ENCODE measurements around the gene INTS11. TPM values are rescaled to one million over a fixed set of nuclear protein-coding genes. Genes with fewer than 3 reads are reported as not detected.
"Not testable (repeated sequence)": the region's sequence is repeated elsewhere in the genome, so short reads cannot be mapped to it uniquely, and the experiment has no call there.

INTS11 gene
- total RNA-seq, 2 experiments from 2014 or later = 143 to 158 TPM

- POLR2A ChIA-PET = no interaction called here
- ATAC-seq (ENCODE audit: low read depth) (peak; percentile 33), DNase-seq (no peak)
- Mint-ChIP-seq H3K9me3 (no peaks in the 10 kb centered on the region), H3K4me1 (peaks cover 15% of the 10 kb centered on the region), H3K27me3 (no peaks in the 10 kb centered on the region), H3K36me3 (peaks cover 5% of the 10 kb centered on the region), H3K4me3 (peak overlapping the region; percentile 93), H3K27ac (peak overlapping the region; percentile 65)
Observed at GRCh38 chr1:1324084-1324523, 356 bp downstream of the INTS11 start.

GRCh38 chr1:1322952-1323351 is 1.5 kb downstream of the INTS11 start:
- Mint-ChIP-seq H3K27ac (peak overlapping the region; percentile 94), H3K4me1 (peaks cover 15% of the 10 kb centered on the region), H3K9me3 (no peaks in the 10 kb centered on the region), H3K4me3 (peak overlapping the region; percentile 93), H3K27me3 (no peaks in the 10 kb centered on the region), H3K36me3 (peaks cover 6% of the 10 kb centered on the region)
- POLR2A ChIA-PET = no interaction called here
- DNase-seq (no peak), ATAC-seq (ENCODE audit: low read depth) (no peak)

- POLR2A ChIA-PET = no interaction called here
- DNase-seq = no peak
- no peak for ATAC-seq (ENCODE audit: low read depth)
- H3K9me3 Mint-ChIP-seq = no peaks in the 10 kb centered on the region
- H3K36me3 Mint-ChIP-seq = peaks cover 6% of the 10 kb centered on the region
- H3K27ac Mint-ChIP-seq = peak overlapping the region; percentile 56
- peak overlapping the region; percentile 31 for H3K4me3 Mint-ChIP-seq
- no peaks in the 10 kb centered on the region for H3K27me3 Mint-ChIP-seq
- peaks cover 15% of the 10 kb centered on the region for H3K4me1 Mint-ChIP-seq
Observed at GRCh38 chr1:1322418-1322817, 2.0 kb downstream of the INTS11 start.

GRCh38 chr1:1321477-1321876 is 3.0 kb downstream of the INTS11 start:
- H3K4me1 Mint-ChIP-seq = peaks cover 17% of the 10 kb centered on the region
- DNase-seq (no peak), ATAC-seq (ENCODE audit: low read depth) (no peak)
- POLR2A ChIA-PET = interaction anchor here (1.3 kb wide), 1 partner anchor 48 kb away, joined by 3 read pairs; no protein-coding TSS in a partner anchor
- H3K9me3 Mint-ChIP-seq = no peaks in the 10 kb centered on the region
- H3K27me3 Mint-ChIP-seq = no peaks in the 10 kb centered on the region
- no peak overlapping the region for H3K4me3 Mint-ChIP-seq
- peaks cover 8% of the 10 kb centered on the region for H3K36me3 Mint-ChIP-seq
- no peak overlapping the region for H3K27ac Mint-ChIP-seq

- Mint-ChIP-seq H3K4me1 (peaks cover 13% of the 10 kb centered on the region), H3K27me3 (no peaks in the 10 kb centered on the region), H3K4me3 (no peak overlapping the region), H3K27ac (no peak overlapping the region), H3K9me3 (no peaks in the 10 kb centered on the region), H3K36me3 (peaks cover 8% of the 10 kb centered on the region)
- no peak for ATAC-seq (ENCODE audit: low read depth)
- POLR2A ChIA-PET = interaction anchor here (0.6 to 1.3 kb wide), 4 partner anchors 9 to 48 kb away, joined by 3 to 4 read pairs (median 3); no protein-coding TSS in a partner anchor
- no peak for DNase-seq
Observed at GRCh38 chr1:1320666-1321448, 3.6 kb downstream of the INTS11 start.

GRCh38 chr1:1319646-1319941 is 4.9 kb downstream of the INTS11 start:
- no peaks in the 10 kb centered on the region for H3K9me3 Mint-ChIP-seq
- POLR2A ChIA-PET = no interaction called here
- DNase-seq (no peak), ATAC-seq (ENCODE audit: low read depth) (no peak)
- H3K36me3 Mint-ChIP-seq = peaks cover 11% of the 10 kb centered on the region
- no peaks in the 10 kb centered on the region for H3K27me3 Mint-ChIP-seq
- no peak overlapping the region for H3K27ac Mint-ChIP-seq
- H3K4me3 Mint-ChIP-seq = no peak overlapping the region
- H3K4me1 Mint-ChIP-seq = peaks cover 13% of the 10 kb centered on the region

GRCh38 chr1:1318777-1319645 is 5.4 kb downstream of the INTS11 start:
- POLR2A ChIA-PET = no interaction called here
- no peak overlapping the region for H3K4me3 Mint-ChIP-seq
- ATAC-seq (ENCODE audit: low read depth) (no peak), DNase-seq (no peak)
- H3K9me3 Mint-ChIP-seq = no peaks in the 10 kb centered on the region
- peaks cover 13% of the 10 kb centered on the region for H3K4me1 Mint-ChIP-seq
- peaks cover 11% of the 10 kb centered on the region for H3K36me3 Mint-ChIP-seq
- H3K27ac Mint-ChIP-seq = no peak overlapping the region
- H3K27me3 Mint-ChIP-seq = no peaks in the 10 kb centered on the region

GRCh38 chr1:1318131-1318652 is 6.3 kb downstream of the INTS11 start:
- ATAC-seq (ENCODE audit: low read depth) (no peak), DNase-seq (no peak)
- Mint-ChIP-seq H3K36me3 (peaks cover 14% of the 10 kb centered on the region), H3K27ac (no peak overlapping the region), H3K4me3 (no peak overlapping the region), H3K9me3 (no peaks in the 10 kb centered on the region), H3K4me1 (peaks cover 8% of the 10 kb centered on the region), H3K27me3 (no peaks in the 10 kb centered on the region)
- POLR2A ChIA-PET = no interaction called here

- Mint-ChIP-seq H3K4me3 (no peak overlapping the region), H3K27me3 (no peaks in the 10 kb centered on the region), H3K36me3 (peaks cover 14% of the 10 kb centered on the region), H3K4me1 (peaks cover 5% of the 10 kb centered on the region), H3K27ac (no peak overlapping the region), H3K9me3 (no peaks in the 10 kb centered on the region)
- POLR2A ChIA-PET = no interaction called here
- ATAC-seq (ENCODE audit: low read depth) = no peak
- DNase-seq = no peak
Observed at GRCh38 chr1:1317420-1317819, 7.0 kb downstream of the INTS11 start.

- H3K27me3 Mint-ChIP-seq; H3K4me1 Mint-ChIP-seq; ATAC-seq (ENCODE audit: low read depth); H3K4me3 Mint-ChIP-seq; H3K27ac Mint-ChIP-seq; H3K9me3 Mint-ChIP-seq; DNase-seq; POLR2A ChIA-PET: not testable (repeated sequence)
- peaks cover 14% of the 10 kb centered on the region for H3K36me3 Mint-ChIP-seq
Observed at GRCh38 chr1:1316199-1316598, 8.3 kb downstream of the INTS11 start.

GRCh38 chr1:1315435-1315954 is 9.0 kb downstream of the INTS11 start:
- peaks cover 14% of the 10 kb centered on the region for H3K36me3 Mint-ChIP-seq
- ATAC-seq (ENCODE audit: low read depth) (no peak), DNase-seq (no peak)
- H3K4me1 Mint-ChIP-seq = peaks cover 2% of the 10 kb centered on the region
- no peaks in the 10 kb centered on the region for H3K27me3 Mint-ChIP-seq
- POLR2A ChIA-PET = interaction anchor here (0.7 kb wide), 1 partner anchor 60 kb away, joined by 4 read pairs; the partner anchor contains the start of gene AURKAIP1
- no peak overlapping the region for H3K27ac Mint-ChIP-seq
- H3K4me3 Mint-ChIP-seq = no peak overlapping the region
- no peaks in the 10 kb centered on the region for H3K9me3 Mint-ChIP-seq

GRCh38 chr1:1314678-1315335 is 9.7 kb downstream of the INTS11 start:
- Mint-ChIP-seq H3K9me3 (no peaks in the 10 kb centered on the region), H3K27ac (no peak overlapping the region), H3K27me3 (no peaks in the 10 kb centered on the region), H3K36me3 (peaks cover 12% of the 10 kb centered on the region), H3K4me3 (no peak overlapping the region), H3K4me1 (peaks cover 2% of the 10 kb centered on the region)
- no peak for ATAC-seq (ENCODE audit: low read depth)
- DNase-seq = no peak
- POLR2A ChIA-PET = interaction anchor here (1.1 kb wide), 1 partner anchor 11 kb away, joined by 3 read pairs; no protein-coding TSS in a partner anchor

GRCh38 chr1:1314237-1314586 is 10.2 kb downstream of the INTS11 start:
- H3K36me3 Mint-ChIP-seq = peaks cover 10% of the 10 kb centered on the region

More at GRCh38 chr1:1314237-1314586, 10.2 kb downstream of the INTS11 start:
- Mint-ChIP-seq H3K27ac (no peak overlapping the region), H3K9me3 (no peaks in the 10 kb centered on the region), H3K27me3 (no peaks in the 10 kb centered on the region), H3K4me3 (no peak overlapping the region), H3K4me1 (peaks cover 2% of the 10 kb centered on the region)
- DNase-seq = no peak
- ATAC-seq (ENCODE audit: low read depth) = no peak
- POLR2A ChIA-PET = interaction anchor here (1.1 kb wide), 1 partner anchor 11 kb away, joined by 3 read pairs; no protein-coding TSS in a partner anchor

Measured in activated naive CD8-positive, alpha-beta T cell treated with anti-CD3 and anti-CD28 coated beads, Interleukin-2, amount 10 ng/mL, durations not matched to agents 7 days and 5 days (primary cell).